ENCODE results near the gene GSTT4.

The GSTT4 gene

DNA sequence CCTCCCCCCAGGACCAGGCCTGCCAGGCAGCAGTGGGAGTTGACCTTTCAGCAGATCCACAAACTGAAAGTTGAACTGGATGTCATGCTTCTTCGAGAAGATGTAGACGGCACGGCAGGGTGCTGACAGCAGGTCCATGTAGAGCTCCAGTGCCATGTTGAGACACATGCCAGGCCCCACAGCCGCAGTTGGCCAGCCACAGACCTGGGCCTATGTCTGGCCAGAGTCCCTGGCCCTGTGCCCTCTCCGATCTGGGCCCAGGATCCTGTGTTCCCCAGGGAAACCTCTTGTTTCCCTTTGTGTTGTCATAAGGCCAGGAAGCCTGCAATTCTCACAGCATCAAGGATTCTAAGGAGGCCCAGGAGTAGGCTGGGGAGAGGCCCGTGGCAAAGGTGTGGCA is at the start of gene GSTT4:
Gene GSTT4, minus strand, starts transcription at position 253 of the 400 bp plus-strand sequence. Its CDS starts 97 bp downstream, at position 156.
- no peak for DNase-seq
- no peak within 1 kb of the TSS for H3K27ac ChIP-seq
- H3K4me3 ChIP-seq (ENCODE audit: low read depth, low read length) = no peak within 1 kb of the TSS
- no peaks in the 10 kb centered on the region for H3K36me3 ChIP-seq
- H3K9me3 ChIP-seq (ENCODE audit: severe bottlenecking) = no peaks in the 10 kb centered on the region
- TF ChIP-seq, protein P1, sequence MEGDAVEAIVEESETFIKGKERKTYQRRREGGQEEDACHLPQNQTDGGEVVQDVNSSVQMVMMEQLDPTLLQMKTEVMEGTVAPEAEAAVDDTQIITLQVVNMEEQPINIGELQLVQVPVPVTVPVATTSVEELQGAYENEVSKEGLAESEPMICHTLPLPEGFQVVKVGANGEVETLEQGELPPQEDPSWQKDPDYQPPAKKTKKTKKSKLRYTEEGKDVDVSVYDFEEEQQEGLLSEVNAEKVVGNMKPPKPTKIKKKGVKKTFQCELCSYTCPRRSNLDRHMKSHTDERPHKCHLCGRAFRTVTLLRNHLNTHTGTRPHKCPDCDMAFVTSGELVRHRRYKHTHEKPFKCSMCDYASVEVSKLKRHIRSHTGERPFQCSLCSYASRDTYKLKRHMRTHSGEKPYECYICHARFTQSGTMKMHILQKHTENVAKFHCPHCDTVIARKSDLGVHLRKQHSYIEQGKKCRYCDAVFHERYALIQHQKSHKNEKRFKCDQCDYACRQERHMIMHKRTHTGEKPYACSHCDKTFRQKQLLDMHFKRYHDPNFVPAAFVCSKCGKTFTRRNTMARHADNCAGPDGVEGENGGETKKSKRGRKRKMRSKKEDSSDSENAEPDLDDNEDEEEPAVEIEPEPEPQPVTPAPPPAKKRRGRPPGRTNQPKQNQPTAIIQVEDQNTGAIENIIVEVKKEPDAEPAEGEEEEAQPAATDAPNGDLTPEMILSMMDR (IDR thresholded peaks at IDR 0.05; ENCODE audit: low read depth, low read length) = no peak
- no peaks in the 10 kb centered on the region for H3K27me3 ChIP-seq (ENCODE audit: insufficient read depth, low read depth, severe bottlenecking)

- Histone ChIP-seq H3K27me3 (ENCODE audit: insufficient read depth, low read depth, severe bottlenecking) (no peaks in the 10 kb centered on the region), H3K27ac (no peak overlapping the region), H3K4me3 (ENCODE audit: low read depth, low read length) (no peak overlapping the region), H3K9me3 (ENCODE audit: severe bottlenecking) (no peaks in the 10 kb centered on the region), H3K36me3 (peaks cover 71% of the 10 kb centered on the region)
- DNase-seq = no peak
- TF ChIP-seq, protein P1 (IDR thresholded peaks at IDR 0.05; ENCODE audit: low read depth, low read length) = no peak
Measured at GRCh38 chr22:24054356-24054755, 49.1 kb upstream of the GSTT4 start.

DNA sequence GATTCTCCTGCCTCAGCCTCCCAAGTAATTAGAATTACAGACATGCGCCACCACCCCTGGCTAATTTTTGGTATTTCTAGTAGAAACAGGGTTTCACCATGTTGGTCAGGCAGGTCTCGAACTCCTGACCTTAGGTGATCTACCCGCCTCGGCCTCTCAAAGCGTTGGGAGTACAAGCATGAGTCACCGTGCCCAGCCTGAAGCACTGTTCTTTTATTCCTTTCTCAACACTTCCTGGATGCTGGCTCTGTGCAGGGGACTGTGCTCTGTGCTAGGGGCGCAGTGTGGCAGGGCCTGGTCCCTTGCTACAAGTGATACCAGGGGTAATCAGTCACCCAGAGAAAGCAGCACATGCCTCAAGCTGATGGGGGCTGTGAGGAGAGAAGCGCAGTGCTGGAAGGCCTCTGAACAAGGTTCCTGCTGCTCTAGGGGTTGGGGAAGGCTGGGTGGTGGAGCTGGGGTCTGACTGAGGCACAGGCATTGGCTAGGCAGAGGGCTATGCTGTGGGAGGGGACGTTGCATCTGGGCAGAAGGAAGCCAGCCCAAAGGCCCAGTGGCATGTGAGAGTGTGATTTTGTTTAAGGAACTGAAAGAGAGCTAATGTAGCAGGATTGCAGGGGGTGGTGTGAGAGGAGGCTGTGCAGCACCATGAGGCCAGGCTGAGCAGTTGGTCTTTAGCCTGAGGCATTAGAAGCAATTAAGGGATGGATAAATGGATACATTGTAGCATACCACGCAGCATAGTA is 48.4 kb upstream of the GSTT4 start:
- DNase-seq = no peak
- H3K27me3 ChIP-seq (ENCODE audit: insufficient read depth, low read depth, severe bottlenecking) = no peaks in the 10 kb centered on the region
- no peaks in the 10 kb centered on the region for H3K9me3 ChIP-seq (ENCODE audit: severe bottlenecking)
- H3K27ac ChIP-seq = no peak overlapping the region
- TF ChIP-seq, protein P1 (IDR thresholded peaks at IDR 0.05; ENCODE audit: low read depth, low read length) = no peak
- H3K4me3 ChIP-seq (ENCODE audit: low read depth, low read length) = no peak overlapping the region
- H3K36me3 ChIP-seq = peaks cover 71% of the 10 kb centered on the region

DNA sequence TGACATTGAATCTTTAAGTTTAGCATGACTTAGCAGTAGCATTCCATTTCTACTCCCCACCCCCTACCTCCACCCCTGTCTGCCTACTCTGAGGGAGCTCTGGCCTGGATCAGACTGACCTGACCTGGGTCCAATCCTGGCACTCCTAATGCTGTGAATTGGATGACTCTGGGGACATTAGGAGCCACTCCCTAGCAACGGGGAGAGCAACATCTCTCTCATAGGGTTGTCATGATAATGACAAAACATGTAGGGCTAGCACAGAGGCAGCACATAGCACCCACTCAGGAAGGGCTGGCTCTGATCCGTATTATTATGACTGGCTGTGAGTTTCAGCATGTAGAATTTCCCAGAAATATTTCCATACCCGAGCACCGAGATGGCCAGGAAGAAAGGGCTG is 46.3 kb upstream of the GSTT4 start:
- Histone ChIP-seq H3K36me3 (peaks cover 65% of the 10 kb centered on the region), H3K9me3 (ENCODE audit: severe bottlenecking) (no peaks in the 10 kb centered on the region), H3K4me3 (ENCODE audit: low read depth, low read length) (no peak overlapping the region), H3K27me3 (ENCODE audit: insufficient read depth, low read depth, severe bottlenecking) (no peaks in the 10 kb centered on the region), H3K27ac (no peak overlapping the region)
- no peak for DNase-seq
- TF ChIP-seq, protein P1 (IDR thresholded peaks at IDR 0.05; ENCODE audit: low read depth, low read length) = no peak

DNA sequence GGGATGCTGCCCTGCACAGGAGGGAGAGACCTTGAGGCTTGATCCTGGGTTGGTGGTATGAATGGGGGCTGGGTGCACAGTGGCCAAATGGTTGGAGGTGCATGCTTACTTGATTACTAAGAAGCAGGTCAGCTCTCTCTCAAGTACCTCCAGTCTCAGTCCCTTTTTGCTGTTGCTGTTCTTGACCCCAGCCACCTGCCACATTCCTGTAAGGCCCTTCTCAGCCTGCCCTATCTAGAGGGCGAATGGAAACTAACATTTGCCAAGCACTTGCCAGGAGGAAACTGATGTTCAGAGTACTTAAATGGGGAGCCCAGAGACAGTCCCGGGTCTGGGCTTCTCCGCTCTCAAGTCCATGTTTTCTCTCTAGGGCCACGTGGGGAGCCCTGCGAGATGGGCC is 45.8 kb upstream of the GSTT4 start:
- Histone ChIP-seq H3K4me3 (ENCODE audit: low read depth, low read length) (no peak overlapping the region), H3K9me3 (ENCODE audit: severe bottlenecking) (no peaks in the 10 kb centered on the region), H3K27ac (no peak overlapping the region), H3K27me3 (ENCODE audit: insufficient read depth, low read depth, severe bottlenecking) (no peaks in the 10 kb centered on the region), H3K36me3 (peaks cover 70% of the 10 kb centered on the region)
- DNase-seq = no peak
- TF ChIP-seq, protein P1 (IDR thresholded peaks at IDR 0.05; ENCODE audit: low read depth, low read length) = no peak

GRCh38 chr22:24049978-24050377 is 44.7 kb upstream of the GSTT4 start:
- Histone ChIP-seq H3K27me3 (ENCODE audit: insufficient read depth, low read depth, severe bottlenecking) (no peaks in the 10 kb centered on the region), H3K27ac (no peak overlapping the region), H3K4me3 (ENCODE audit: low read depth, low read length) (no peak overlapping the region), H3K36me3 (peaks cover 69% of the 10 kb centered on the region), H3K9me3 (ENCODE audit: severe bottlenecking) (no peaks in the 10 kb centered on the region)
- DNase-seq = no peak
- TF ChIP-seq, protein P1 (IDR thresholded peaks at IDR 0.05; ENCODE audit: low read depth, low read length) = no peak
